ENCODE results near the gene TEKT3. TPM values are rescaled to one million over a fixed set of nuclear protein-coding genes. Genes with fewer than 3 reads are reported as not detected.

Gene TEKT3
- total and polyA plus RNA-seq, 2 donors (not counting 3 experiments of a cell fraction or from before 2014, with no cell fraction given) = 0.28 TPM; not detected in 1

- no peak overlapping the region for H3K4me3 ChIP-seq (replicated peaks in 1 of 3; ENCODE audit: insufficient read depth in 1 of 3, low read depth in 1 of 3, low read length in 3 of 3)
- intact Hi-C loops (cut with micrococcal nuclease) = no loop called here
- TF ChIP-seq CTCF (IDR thresholded peaks at IDR 0.05; ENCODE audit: extremely low read depth in 1 of 2, insufficient read depth in 1 of 2, low read depth in 1 of 2, low read length in 2 of 2) (no peak), MAX (IDR thresholded peaks at IDR 0.05; ENCODE audit: insufficient read depth, insufficient read length) (no peak), EZH2 (IDR thresholded peaks at IDR 0.05; ENCODE audit: borderline replicate concordance, low read depth, low read length, severe bottlenecking) (no peak), GATA2 (IDR thresholded peaks at IDR 0.05; ENCODE audit: insufficient read depth, insufficient read length, low read depth, low read length) (no peak)
- ChIA-PET POLR2A (no interaction called here), CTCF (interaction anchor here (0.7 to 1.7 kb wide), 3 partner anchors 12 to 17 kb away, joined by 3 to 4 read pairs (median 3); no protein-coding TSS in a partner anchor)
- no peaks in the 10 kb centered on the region for H3K36me3 ChIP-seq (ENCODE audit: control insufficient read depth in 2 of 2, extremely low read depth in 1 of 2, insufficient read depth in 2 of 2, low read length in 2 of 2)
- H3K9me1 ChIP-seq (replicated peaks; ENCODE audit: control insufficient read depth, extremely low read depth, insufficient read depth, low read length) = no peaks in the 10 kb centered on the region
- H4K20me1 ChIP-seq (replicated peaks; ENCODE audit: control insufficient read depth, extremely low read depth, insufficient read depth, low read length) = no peaks in the 10 kb centered on the region
- peaks cover 9 to 13% of the 10 kb centered on the region in 2 experiments for H3K27me3 ChIP-seq (ENCODE audit: control insufficient read depth in 2 of 2, insufficient read depth in 2 of 2, low read length in 2 of 2)
- no peak overlapping the region for H3K9ac ChIP-seq (replicated peaks; ENCODE audit: extremely low read depth, insufficient read depth, low read length)
- no peak overlapping the region for H3K4me2 ChIP-seq (ENCODE audit: insufficient read depth, low read length)
- dilution Hi-C loops (cut with MboI; ENCODE audit: extremely low pct_ligation_motif_present, low sequenced_read_pairs) = no loop called here
- H3K4me1 ChIP-seq (ENCODE audit: control insufficient read depth, extremely low read depth, insufficient read depth, low read length) = no peaks in the 10 kb centered on the region
- H3K9me3 ChIP-seq (replicated peaks; ENCODE audit: control insufficient read depth, insufficient read depth, low read length) = no peaks in the 10 kb centered on the region
- DNase-seq (ENCODE audit: low read depth, low spot score) (no peak), FAIRE-seq (no peak)
- H2AFZ ChIP-seq (ENCODE audit: low read depth, low read length) = no peak overlapping the region
- no TSS peak for BruUV-seq (replicated peaks)
- no peak overlapping the region for H3K27ac ChIP-seq (ENCODE audit: insufficient read depth, low read depth, low read length)
- H3K79me2 ChIP-seq (ENCODE audit: control insufficient read depth, insufficient read depth, low read length) = no peaks in the 10 kb centered on the region
Measured at GRCh38 chr17:15335446-15335845, 6.0 kb downstream of the TEKT3 start.

GRCh38 chr17:15334266-15334665 is 7.1 kb downstream of the TEKT3 start:
- H3K27ac ChIP-seq (ENCODE audit: insufficient read depth, low read depth, low read length) = no peak overlapping the region
- BruUV-seq (replicated peaks) = no TSS peak
- POLR2A ChIA-PET = no interaction called here
- DNase-seq (ENCODE audit: low read depth, low spot score) (no peak), FAIRE-seq (no peak)
- peaks cover 4 to 7% of the 10 kb centered on the region in 2 experiments for H3K27me3 ChIP-seq (ENCODE audit: control insufficient read depth in 2 of 2, insufficient read depth in 2 of 2, low read length in 2 of 2)
- no peak overlapping the region for H3K4me3 ChIP-seq (replicated peaks in 1 of 3; ENCODE audit: insufficient read depth in 1 of 3, low read depth in 1 of 3, low read length in 3 of 3)
- CTCF ChIA-PET = interaction anchor here (1.7 kb wide), 1 partner anchor 11 kb away, joined by 4 read pairs; no protein-coding TSS in a partner anchor
- H3K4me1 ChIP-seq (ENCODE audit: control insufficient read depth, extremely low read depth, insufficient read depth, low read length) = no peaks in the 10 kb centered on the region
- no peak overlapping the region for H3K9ac ChIP-seq (replicated peaks; ENCODE audit: extremely low read depth, insufficient read depth, low read length)
- H3K4me2 ChIP-seq (ENCODE audit: insufficient read depth, low read length) = no peak overlapping the region
- H3K79me2 ChIP-seq (ENCODE audit: control insufficient read depth, insufficient read depth, low read length) = no peaks in the 10 kb centered on the region
- TF ChIP-seq JUN (IDR thresholded peaks at IDR 0.05; ENCODE audit: borderline replicate concordance, insufficient read depth, insufficient read length, low read depth) (no peak), POLR2AphosphoS5 (IDR thresholded peaks at IDR 0.05; ENCODE audit: insufficient read depth, low read depth, low read length) (no peak), GATA2 (IDR thresholded peaks at IDR 0.05; ENCODE audit: insufficient read depth, insufficient read length, low read depth, low read length) (no peak), POLR2A (IDR thresholded peaks at IDR 0.05; ENCODE audit: low read depth, low read length) (no peak), MAX (IDR thresholded peaks at IDR 0.05; ENCODE audit: insufficient read depth, insufficient read length) (no peak), CTCF (IDR thresholded peaks at IDR 0.05; ENCODE audit: extremely low read depth in 1 of 2, insufficient read depth in 1 of 2, low read depth in 1 of 2, low read length in 2 of 2) (no peak), MYC (IDR thresholded peaks at IDR 0.05; ENCODE audit: low read depth, low read length) (no peak), FOS (IDR thresholded peaks at IDR 0.05; ENCODE audit: borderline replicate concordance, insufficient read depth, low read length) (no peak), EZH2 (IDR thresholded peaks at IDR 0.05; ENCODE audit: borderline replicate concordance, low read depth, low read length, severe bottlenecking) (no peak)
- H4K20me1 ChIP-seq (replicated peaks; ENCODE audit: control insufficient read depth, extremely low read depth, insufficient read depth, low read length) = no peaks in the 10 kb centered on the region
- intact Hi-C loops (cut with micrococcal nuclease) (no loop called here), dilution Hi-C loops (cut with MboI; ENCODE audit: extremely low pct_ligation_motif_present, low sequenced_read_pairs) (no loop called here)
- no peaks in the 10 kb centered on the region for H3K36me3 ChIP-seq (ENCODE audit: control insufficient read depth in 2 of 2, extremely low read depth in 1 of 2, insufficient read depth in 2 of 2, low read length in 2 of 2)
- H3K9me1 ChIP-seq (replicated peaks; ENCODE audit: control insufficient read depth, extremely low read depth, insufficient read depth, low read length) = no peaks in the 10 kb centered on the region
- H2AFZ ChIP-seq (ENCODE audit: low read depth, low read length) = no peak overlapping the region
- no peaks in the 10 kb centered on the region for H3K9me3 ChIP-seq (replicated peaks; ENCODE audit: control insufficient read depth, insufficient read depth, low read length)
